GM12873 (cell line): ENCODE measurements around the gene FUT2.

Experiments used
- TF ChIP-seq, protein P1 (sequence below): IDR thresholded peaks from 2 replicates; pipeline ENCODE4 v1.5.1; 2012; ENCODE audit warnings: low read depth, mild to moderate bottlenecking, moderate library complexity, low read length, control low read depth; ENCODE audit not compliant: insufficient read depth; ENCODE audit errors: missing control alignments

Gene FUT2

GRCh38 chr19:48695743-48696352 is at the start of gene FUT2:
Gene FUT2, plus strand, starts transcription at chr19:48695971. Its CDS starts 6,986 bp downstream, at chr19:48702957.
- TF ChIP-seq, protein P1, sequence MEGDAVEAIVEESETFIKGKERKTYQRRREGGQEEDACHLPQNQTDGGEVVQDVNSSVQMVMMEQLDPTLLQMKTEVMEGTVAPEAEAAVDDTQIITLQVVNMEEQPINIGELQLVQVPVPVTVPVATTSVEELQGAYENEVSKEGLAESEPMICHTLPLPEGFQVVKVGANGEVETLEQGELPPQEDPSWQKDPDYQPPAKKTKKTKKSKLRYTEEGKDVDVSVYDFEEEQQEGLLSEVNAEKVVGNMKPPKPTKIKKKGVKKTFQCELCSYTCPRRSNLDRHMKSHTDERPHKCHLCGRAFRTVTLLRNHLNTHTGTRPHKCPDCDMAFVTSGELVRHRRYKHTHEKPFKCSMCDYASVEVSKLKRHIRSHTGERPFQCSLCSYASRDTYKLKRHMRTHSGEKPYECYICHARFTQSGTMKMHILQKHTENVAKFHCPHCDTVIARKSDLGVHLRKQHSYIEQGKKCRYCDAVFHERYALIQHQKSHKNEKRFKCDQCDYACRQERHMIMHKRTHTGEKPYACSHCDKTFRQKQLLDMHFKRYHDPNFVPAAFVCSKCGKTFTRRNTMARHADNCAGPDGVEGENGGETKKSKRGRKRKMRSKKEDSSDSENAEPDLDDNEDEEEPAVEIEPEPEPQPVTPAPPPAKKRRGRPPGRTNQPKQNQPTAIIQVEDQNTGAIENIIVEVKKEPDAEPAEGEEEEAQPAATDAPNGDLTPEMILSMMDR = no peak

DNA sequence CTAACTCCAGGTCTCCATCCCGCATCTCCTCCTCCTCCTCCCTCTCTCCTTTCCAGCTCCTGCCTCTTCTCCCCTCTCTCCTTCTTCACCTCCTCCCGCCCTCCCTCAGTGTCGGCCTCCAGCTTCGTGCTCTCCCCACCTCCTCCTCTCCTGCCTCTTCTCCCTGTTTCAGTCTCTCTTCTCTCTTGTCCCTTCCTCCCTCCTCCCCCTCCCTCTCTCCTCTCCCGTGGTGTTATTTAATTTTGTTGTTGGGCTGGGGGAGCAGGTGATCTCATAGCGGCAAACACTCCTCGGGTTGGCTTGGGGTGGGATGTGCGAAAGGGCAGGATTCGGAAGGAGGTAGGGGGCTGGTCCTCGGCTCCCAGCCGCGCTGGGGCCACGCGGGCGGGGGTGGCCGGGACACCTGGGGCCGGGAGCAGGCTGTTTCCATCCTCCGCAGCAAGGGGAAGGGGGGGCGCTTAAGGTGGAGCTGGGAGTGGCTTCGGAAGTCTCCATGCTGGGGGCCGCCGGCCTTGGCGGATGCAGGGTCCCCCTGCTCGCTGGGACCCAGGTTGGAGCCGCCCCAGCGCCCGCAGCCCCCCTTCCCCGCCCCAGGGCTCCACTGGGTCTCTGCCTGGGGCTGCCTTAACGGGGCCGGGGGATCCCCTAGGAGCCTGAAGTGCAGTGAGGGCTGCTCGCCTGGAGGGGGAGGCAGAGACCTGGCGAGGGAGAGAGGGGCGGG is 49.6 kb upstream of the FUT2 start, which contains the start of gene CA11:
Gene CA11 (minus strand): TSS at position 187 of the 721 bp plus-strand sequence. CDS start 555 bp downstream, outside the sequence.
- TF ChIP-seq, protein P1 = peak; percentile 82

GRCh38 chr19:48646722-48647216 is 49.0 kb upstream of the FUT2 start:
- TF ChIP-seq, protein P1 = no peak

DNA sequence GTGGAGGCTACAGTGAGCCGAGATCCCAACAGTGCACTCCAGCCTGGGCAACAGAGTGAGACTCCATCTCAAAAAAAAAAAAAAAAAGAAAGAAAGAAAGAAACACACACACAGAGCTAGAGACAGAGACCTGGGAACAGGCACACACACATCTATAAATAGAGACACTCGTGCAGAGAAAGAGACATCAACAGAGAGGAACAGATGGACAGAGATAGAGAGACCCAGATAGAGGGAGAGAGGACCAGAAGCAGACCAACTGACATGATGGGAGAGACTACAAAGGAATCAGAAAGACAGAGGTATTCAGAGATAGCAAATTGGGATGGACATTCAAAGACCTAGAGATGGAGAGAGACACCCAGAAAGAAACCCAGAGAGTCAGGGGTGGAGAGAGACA is 47.6 kb upstream of the FUT2 start:
- TF ChIP-seq, protein P1 = no peak

DNA sequence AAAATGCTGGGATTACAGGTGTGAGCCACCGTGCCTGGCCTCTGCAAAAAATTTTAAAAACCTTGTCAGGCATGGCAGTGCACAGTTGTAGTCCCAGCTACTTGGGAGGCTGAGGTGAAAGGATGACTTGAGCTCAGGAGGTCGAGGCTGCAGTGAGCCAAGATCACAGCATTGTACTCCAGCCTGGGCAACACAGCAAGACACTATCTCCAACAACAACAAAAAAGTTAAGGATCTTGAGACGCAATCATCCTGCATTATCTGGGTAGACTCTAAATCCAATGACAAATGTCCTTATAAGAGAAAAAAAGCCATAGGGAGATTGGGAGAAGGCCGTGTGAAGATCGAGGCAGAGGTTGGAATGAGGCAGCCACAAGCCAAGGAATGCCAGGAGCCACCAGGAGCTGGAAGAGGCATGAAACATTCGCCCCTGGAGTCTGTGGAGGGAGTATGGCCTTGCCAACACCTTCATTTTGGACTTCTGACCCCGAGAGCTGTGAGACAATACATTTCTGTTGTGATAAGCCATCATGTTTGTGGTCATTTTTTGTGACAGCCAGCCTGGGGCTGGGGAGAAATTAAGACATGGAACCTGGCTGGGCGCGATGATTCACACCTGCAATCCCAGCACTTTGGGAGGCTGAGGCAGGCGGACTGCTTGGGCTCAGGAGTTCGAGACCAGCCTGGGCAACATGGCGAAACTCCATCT is 44.6 kb upstream of the FUT2 start:
- TF ChIP-seq, protein P1 = no peak

- TF ChIP-seq, protein P1 = no peak
Measured at GRCh38 chr19:48651683-48652048, 44.1 kb upstream of the FUT2 start.

DNA sequence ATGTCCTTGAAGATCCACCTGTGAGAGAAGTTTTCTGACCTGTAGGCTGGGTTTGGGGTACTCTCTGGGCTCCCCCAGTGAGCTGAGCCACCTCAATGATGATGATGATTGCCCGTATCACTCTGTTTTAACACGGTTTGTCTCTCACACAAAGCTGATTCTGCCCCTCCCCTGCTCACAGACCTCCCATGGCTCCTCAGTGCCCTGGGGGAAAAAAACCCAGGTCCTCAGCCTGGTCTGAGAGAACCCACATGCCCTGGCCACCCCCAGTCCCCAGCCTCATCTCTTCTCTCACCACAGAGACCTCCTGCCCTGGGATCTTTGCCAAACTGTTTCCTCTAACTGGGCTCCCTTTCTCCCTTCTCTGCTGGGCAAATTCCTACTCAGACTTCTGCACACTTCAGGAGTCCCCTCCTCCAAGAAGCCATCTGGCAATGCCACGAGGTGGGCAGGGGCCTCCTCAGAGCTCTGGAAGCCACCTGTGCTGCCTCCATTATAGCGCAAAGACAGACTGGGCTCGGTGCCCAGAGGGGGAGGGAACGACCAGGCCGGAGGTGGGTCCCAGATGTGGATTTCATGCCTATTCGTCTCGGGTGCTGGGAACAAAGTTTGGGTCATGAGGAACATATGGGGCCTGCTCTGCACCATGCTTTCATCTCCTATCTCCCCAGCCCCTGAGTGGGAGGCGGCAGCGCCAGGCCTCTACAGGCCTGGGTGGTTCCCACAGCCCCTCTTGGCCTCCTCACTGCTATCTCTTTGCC is 41.3 kb upstream of the FUT2 start:
- TF ChIP-seq, protein P1 = no peak
